K562 (cell line): ENCODE measurements around the gene ENSA. TPM values are rescaled to one million over a fixed set of nuclear protein-coding genes. Genes with fewer than 3 reads are reported as not detected.

Source experiments
- ATF1 ChIP-seq, 2 experiments: fragments of 450-650 bp in 1 of 2; IDR thresholded peaks; 2 replicates each; pipeline ENCODE4 v1.6.1; 2016; ENCODE audit warnings: missing compliant biosample characterization in 1 of 2, missing genetic modification characterization in 1 of 2
- ETV1 ChIP-seq: fragments of 450-650 bp; conservative IDR thresholded peaks from 2 replicates; pipeline ENCODE4 v1.6.1; 2016; ENCODE audit warnings: missing genetic modification characterization, control low read depth, low read depth, missing compliant biosample characterization
- HDAC1 ChIP-seq, 2 experiments: fragments of 450-650 bp; IDR thresholded peaks; 2 replicates each; pipeline ENCODE4 v1.6.1; 2016 to 2017; ENCODE audit warnings: inconsistent platforms in 1 of 2, mild to moderate bottlenecking in 1 of 2, moderate library complexity in 1 of 2
- HDAC8 ChIP-seq: fragments of 450-650 bp; IDR thresholded peaks from 2 replicates; pipeline ENCODE4 v1.6.1; 2016; ENCODE audit warnings: mild to moderate bottlenecking, missing genetic modification characterization, moderate library complexity, missing compliant biosample characterization
- HINFP ChIP-seq: fragments of 450-650 bp; conservative IDR thresholded peaks from 2 replicates; pipeline ENCODE4 v1.6.1; 2016; ENCODE audit warnings: missing genetic modification characterization, low read depth, mild to moderate bottlenecking, control low read depth, missing compliant biosample characterization
- POLR2AphosphoS2 ChIP-seq: IDR thresholded peaks from 2 replicates; pipeline ENCODE4 v1.6.1; 2012; ENCODE audit warnings: low read length, improper control_type of control experiment
- POLR3A ChIP-seq: IDR thresholded peaks from 2 replicates; pipeline ENCODE4 v1.6.1; 2011; ENCODE audit warnings: borderline replicate concordance, mild to moderate bottlenecking, moderate library complexity; ENCODE audit not compliant: insufficient read length, insufficient read depth; ENCODE audit errors: extremely low read depth
- POLR3G ChIP-seq: IDR thresholded peaks from 2 replicates; pipeline ENCODE4 v1.6.1; 2011; ENCODE audit not compliant: insufficient read length, insufficient replicate concordance; ENCODE audit errors: extremely low read depth
- REST ChIP-seq, 2 experiments: fragments of 450-650 bp; formaldehyde crosslinking in 1 of 2; IDR thresholded peaks; 2 replicates each; pipeline versions ENCODE4 v1.4.0 to v1.6.1; 2014 to 2020; ENCODE audit warnings: mild to moderate bottlenecking in 2 of 2, borderline replicate concordance in 1 of 2, low read depth in 1 of 2
- SMARCE1 ChIP-seq: fragments of 450-650 bp; IDR thresholded peaks from 2 replicates; pipeline ENCODE4 v1.7.1; 2016; ENCODE audit warnings: mild to moderate bottlenecking
- ZC3H4 ChIP-seq: sonication (generic); formaldehyde crosslinking; IDR thresholded peaks from 2 replicates; pipeline ENCODE4 v1.9.0; 2021; ENCODE audit warnings: missing genetic modification reagents, borderline replicate concordance
- ZNF232 ChIP-seq: sonication (generic); formaldehyde crosslinking; IDR thresholded peaks from 2 replicates; pipeline ENCODE4 v1.8.0; 2022; ENCODE audit warnings: mild to moderate bottlenecking, missing genetic modification reagents
- ZNF263 ChIP-seq: sonication (generic); formaldehyde crosslinking; IDR thresholded peaks from 2 replicates; pipeline ENCODE4 v1.8.0; 2022; ENCODE audit warnings: mild to moderate bottlenecking, missing genetic modification reagents, borderline replicate concordance
- polyA plus RNA-seq, 8 experiments: library from polyadenylated mRNA; depleted of rRNA in 4 of 8; stranded (reverse) in 5 of 8; unstranded in 3 of 8; fragments of >200 nt; fragmentation: Nextera tagmentation in 2 of 8; fragmentation: Illumina TruSeq in 1 of 8; extraction: Ambion mirVana in 2 of 8; extraction: Trizol in 1 of 8; gene quantifications; 2 replicates each; pipeline versions ENCODE4 v1.2.1 to v1.2.3, GENCODE V29; 2011 to 2014; ENCODE audit warnings: inconsistent platforms in 1 of 8, missing spikeins in 1 of 8
- total RNA-seq, 7 experiments: library from RNA; depleted of rRNA in 6 of 7; stranded (reverse); fragments of >200 nt in 6 of 7; fragmentation: Illumina TruSeq in 2 of 7; extraction: Trizol in 2 of 7; gene quantifications; 2 replicates each; pipeline versions ENCODE4 v1.2.1 to v1.2.3, GENCODE V29; 2011 to 2021; ENCODE audit warnings: low replicate concordance in 1 of 7
- TF ChIP-seq, protein P1 (sequence below), 2 experiments: IDR thresholded peaks; 2 replicates each; pipeline ENCODE4 v1.6.1; 2012; ENCODE audit warnings: improper control_type of control experiment in 2 of 2, low read depth in 2 of 2, low read length in 2 of 2, borderline replicate concordance in 1 of 2

Gene ENSA
- total and polyA plus RNA-seq, 9 of the 15 experiments (the other 6 are each of a cell fraction or from before 2014, with no cell fraction given) = 68.1 to 605 (median 188) TPM

GRCh38 chr1:150578272-150579109 lies 50.9 kb downstream of the ENSA start (continued):
- no peak for TF ChIP-seq ZC3H4 (CRISPR knock-in tag)
- no peak; a peak in 1 of 4 replicates for TF ChIP-seq HDAC1 (IDR thresholded peaks at IDR 0.05)
- no peak for TF ChIP-seq REST (IDR thresholded peaks at IDR 0.05; ENCODE audit: borderline replicate concordance)
- no peak for TF ChIP-seq REST (CRISPR knock-in tag; IDR thresholded peaks at IDR 0.05; ENCODE audit: low read depth)
- no peak; the same call in 1 of the 2 replicates for TF ChIP-seq ETV1 (tag)
- TF ChIP-seq HINFP (tag) = no peak
- TF ChIP-seq POLR3G = no peak
- no peak for TF ChIP-seq ATF1 (CRISPR knock-in tag; IDR thresholded peaks at IDR 0.05)
- TF ChIP-seq ATF1 (tag; IDR thresholded peaks at IDR 0.05) = no peak
- TF ChIP-seq POLR3A = no peak
- TF ChIP-seq HDAC8 (tag) = no peak
- TF ChIP-seq POLR2AphosphoS2 = no peak; the same call in 1 of the 2 replicates
- peak; percentile 67; the same call in 1 of the 2 replicates for TF ChIP-seq ZNF232 (CRISPR knock-in tag)
- no peak for TF ChIP-seq ZNF263 (CRISPR knock-in tag)
- 0 out of 2 replicates have a peak, but pooled peaks have one; percentile 39 for TF ChIP-seq SMARCE1
- TF ChIP-seq, protein P1, sequence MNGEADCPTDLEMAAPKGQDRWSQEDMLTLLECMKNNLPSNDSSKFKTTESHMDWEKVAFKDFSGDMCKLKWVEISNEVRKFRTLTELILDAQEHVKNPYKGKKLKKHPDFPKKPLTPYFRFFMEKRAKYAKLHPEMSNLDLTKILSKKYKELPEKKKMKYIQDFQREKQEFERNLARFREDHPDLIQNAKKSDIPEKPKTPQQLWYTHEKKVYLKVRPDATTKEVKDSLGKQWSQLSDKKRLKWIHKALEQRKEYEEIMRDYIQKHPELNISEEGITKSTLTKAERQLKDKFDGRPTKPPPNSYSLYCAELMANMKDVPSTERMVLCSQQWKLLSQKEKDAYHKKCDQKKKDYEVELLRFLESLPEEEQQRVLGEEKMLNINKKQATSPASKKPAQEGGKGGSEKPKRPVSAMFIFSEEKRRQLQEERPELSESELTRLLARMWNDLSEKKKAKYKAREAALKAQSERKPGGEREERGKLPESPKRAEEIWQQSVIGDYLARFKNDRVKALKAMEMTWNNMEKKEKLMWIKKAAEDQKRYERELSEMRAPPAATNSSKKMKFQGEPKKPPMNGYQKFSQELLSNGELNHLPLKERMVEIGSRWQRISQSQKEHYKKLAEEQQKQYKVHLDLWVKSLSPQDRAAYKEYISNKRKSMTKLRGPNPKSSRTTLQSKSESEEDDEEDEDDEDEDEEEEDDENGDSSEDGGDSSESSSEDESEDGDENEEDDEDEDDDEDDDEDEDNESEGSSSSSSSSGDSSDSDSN (IDR thresholded peaks at IDR 0.05; ENCODE audit: borderline replicate concordance in 1 of 2, low read depth in 2 of 2, low read length in 2 of 2) = no peak
